Smooth muscle cell (in vitro differentiated cells): ENCODE measurements around the gene FBXL4. TPM values are rescaled to one million over a fixed set of nuclear protein-coding genes. Genes with fewer than 3 reads are reported as not detected.

Source experiments
- DNase-seq: peaks from one replicate; lab custom pipeline; 2025; ENCODE audit not compliant: unreplicated experiment; lab: John Stamatoyannopoulos, UW
- H2AFZ ChIP-seq: fragments of 200-600 bp; sonication (generic); 2 replicates; pipeline ENCODE4 v1.6.0; 2016; ENCODE audit warnings: antibody characterized with exemption, low read depth, mild to moderate bottlenecking
- H3F3A ChIP-seq: fragments of 200-600 bp; sonication (generic); 2 replicates; pipeline ENCODE4 v1.6.0; 2017; ENCODE audit warnings: antibody characterized with exemption, low read depth
- H3K27ac ChIP-seq: fragments of 200-600 bp; sonication (generic); 2 replicates; pipeline ENCODE4 v1.5.1; 2016; ENCODE audit warnings: low read depth, mild to moderate bottlenecking
- H3K27me3 ChIP-seq: fragments of 200-600 bp; sonication (generic); 2 replicates; pipeline ENCODE4 v1.6.1; 2016; ENCODE audit warnings: low read depth, mild to moderate bottlenecking
- H3K36me3 ChIP-seq: fragments of 200-600 bp; sonication (generic); 2 replicates; pipeline ENCODE4 v1.5.1; 2016; ENCODE audit warnings: low read depth
- H3K4me1 ChIP-seq: fragments of 200-600 bp; sonication (generic); 2 replicates; pipeline ENCODE4 v1.5.1; 2016; ENCODE audit warnings: low read depth
- H3K4me2 ChIP-seq: fragments of 200-600 bp; sonication (generic); 2 replicates; pipeline ENCODE4 v1.6.0; 2016; ENCODE audit warnings: mild to moderate bottlenecking
- H3K4me3 ChIP-seq: fragments of 200-600 bp; sonication (generic); 2 replicates; pipeline ENCODE4 v1.5.1; 2016; ENCODE audit warnings: mild to moderate bottlenecking
- H3K79me2 ChIP-seq: fragments of 200-600 bp; sonication (generic); 2 replicates; pipeline ENCODE4 v1.6.0; 2016; ENCODE audit warnings: low read depth, mild to moderate bottlenecking
- H3K9ac ChIP-seq: fragments of 200-600 bp; sonication (generic); 2 replicates; pipeline ENCODE4 v1.6.0; 2016; ENCODE audit warnings: low read depth
- H3K9me3 ChIP-seq: fragments of 200-600 bp; sonication (generic); replicated peaks from 2 replicates; pipeline ENCODE4 v1.5.1; 2016; ENCODE audit warnings: low read depth
- H4K20me1 ChIP-seq: fragments of 200-600 bp; sonication (generic); 2 replicates; pipeline ENCODE4 v1.6.0; 2016; ENCODE audit warnings: low read depth
- WGBS: methylation state at CpG from one replicate; pipeline ENCODE4 v1.1.7; 2016; ENCODE audit warnings: low lambda C conversion rate; 5-methylcytosine and 5-hydroxymethylcytosine counted together
- polyA plus RNA-seq: library from polyadenylated mRNA; unstranded; fragments of >200 nt; fragmentation: Nextera tagmentation; extraction: Ambion mirVana; gene quantifications from 2 replicates; pipeline ENCODE4 v1.2.1, GENCODE V29; 2016
- total RNA-seq: library from RNA; depleted of rRNA; stranded (reverse); fragments of >200 nt; gene quantifications from 2 replicates; pipeline ENCODE4 v1.2.3, GENCODE V29; 2014
- TF ChIP-seq, protein P1 (sequence below): fragments of 200-600 bp; sonication (generic); IDR thresholded peaks from 2 replicates; pipeline ENCODE4 v1.5.1; 2017; ENCODE audit warnings: borderline replicate concordance, mild to moderate bottlenecking, antibody characterized with exemption; ENCODE audit not compliant: insufficient read depth, poor library complexity, severe bottlenecking

FBXL4 gene
- total and polyA plus RNA-seq, 2 experiments from 2014 or later = 7.3 to 18.8 TPM

DNA sequence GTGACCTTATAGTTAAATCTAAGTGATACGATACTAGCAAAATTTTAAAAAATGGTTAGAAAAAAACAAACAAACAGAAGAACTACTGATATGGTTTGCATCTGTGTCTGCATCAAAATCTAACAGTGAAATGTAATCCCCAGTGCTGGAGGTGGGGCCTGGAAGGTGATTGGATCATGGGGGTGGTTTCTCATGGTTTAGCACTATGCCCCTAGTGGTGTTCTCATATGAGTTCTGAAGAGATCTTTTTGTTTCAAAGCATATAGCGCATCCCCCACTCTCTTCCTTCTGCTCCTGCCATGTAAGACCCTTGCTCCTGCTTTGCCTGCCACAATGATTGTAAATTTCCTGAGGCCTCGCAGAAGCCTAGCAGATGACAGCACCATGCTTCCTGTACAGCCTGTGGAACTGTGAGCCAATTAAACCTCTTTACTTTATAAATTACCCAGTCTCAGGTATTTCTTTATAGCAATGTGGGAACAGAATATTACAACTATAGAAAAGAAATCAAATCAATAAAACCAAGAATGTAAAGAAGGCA is 5.4 kb downstream of the FBXL4 start:
- peaks cover 7% of the 10 kb centered on the region for H3K36me3 ChIP-seq
- WGBS = 99% methylated on average over 3 of the region's 3 CpGs
- TF ChIP-seq, protein P1, sequence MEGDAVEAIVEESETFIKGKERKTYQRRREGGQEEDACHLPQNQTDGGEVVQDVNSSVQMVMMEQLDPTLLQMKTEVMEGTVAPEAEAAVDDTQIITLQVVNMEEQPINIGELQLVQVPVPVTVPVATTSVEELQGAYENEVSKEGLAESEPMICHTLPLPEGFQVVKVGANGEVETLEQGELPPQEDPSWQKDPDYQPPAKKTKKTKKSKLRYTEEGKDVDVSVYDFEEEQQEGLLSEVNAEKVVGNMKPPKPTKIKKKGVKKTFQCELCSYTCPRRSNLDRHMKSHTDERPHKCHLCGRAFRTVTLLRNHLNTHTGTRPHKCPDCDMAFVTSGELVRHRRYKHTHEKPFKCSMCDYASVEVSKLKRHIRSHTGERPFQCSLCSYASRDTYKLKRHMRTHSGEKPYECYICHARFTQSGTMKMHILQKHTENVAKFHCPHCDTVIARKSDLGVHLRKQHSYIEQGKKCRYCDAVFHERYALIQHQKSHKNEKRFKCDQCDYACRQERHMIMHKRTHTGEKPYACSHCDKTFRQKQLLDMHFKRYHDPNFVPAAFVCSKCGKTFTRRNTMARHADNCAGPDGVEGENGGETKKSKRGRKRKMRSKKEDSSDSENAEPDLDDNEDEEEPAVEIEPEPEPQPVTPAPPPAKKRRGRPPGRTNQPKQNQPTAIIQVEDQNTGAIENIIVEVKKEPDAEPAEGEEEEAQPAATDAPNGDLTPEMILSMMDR = no peak
- H3K27me3 ChIP-seq = no peaks in the 10 kb centered on the region
- peaks cover 4% of the 10 kb centered on the region for H3K9me3 ChIP-seq
- no peak overlapping the region for H3K4me3 ChIP-seq
- no peak overlapping the region for H2AFZ ChIP-seq
- H4K20me1 ChIP-seq = peaks cover 16% of the 10 kb centered on the region
- H3K9ac ChIP-seq = no peak overlapping the region
- peaks cover 17% of the 10 kb centered on the region for H3K4me1 ChIP-seq
- peaks cover 92% of the 10 kb centered on the region for H3K79me2 ChIP-seq
- no peaks in the 10 kb centered on the region for H3F3A ChIP-seq
- H3K4me2 ChIP-seq = no peak overlapping the region
- no peak for DNase-seq
- no peak overlapping the region for H3K27ac ChIP-seq

- Histone ChIP-seq H3F3A (no peaks in the 10 kb centered on the region), H2AFZ (no peak overlapping the region), H3K9ac (no peak overlapping the region), H3K27ac (no peak overlapping the region), H3K4me1 (peaks cover 11% of the 10 kb centered on the region), H3K36me3 (peaks cover 7% of the 10 kb centered on the region), H3K9me3 (peaks cover 4% of the 10 kb centered on the region), H3K4me2 (no peak overlapping the region), H3K27me3 (no peaks in the 10 kb centered on the region), H4K20me1 (peaks cover 25% of the 10 kb centered on the region), H3K4me3 (no peak overlapping the region), H3K79me2 (peaks cover 90% of the 10 kb centered on the region)
- no peak for DNase-seq
- TF ChIP-seq, protein P1 = no peak
- WGBS = 92% methylated on average over 2 of the region's 2 CpGs
Measured at GRCh38 chr6:98941319-98941718, 6.4 kb downstream of the FBXL4 start.

DNA sequence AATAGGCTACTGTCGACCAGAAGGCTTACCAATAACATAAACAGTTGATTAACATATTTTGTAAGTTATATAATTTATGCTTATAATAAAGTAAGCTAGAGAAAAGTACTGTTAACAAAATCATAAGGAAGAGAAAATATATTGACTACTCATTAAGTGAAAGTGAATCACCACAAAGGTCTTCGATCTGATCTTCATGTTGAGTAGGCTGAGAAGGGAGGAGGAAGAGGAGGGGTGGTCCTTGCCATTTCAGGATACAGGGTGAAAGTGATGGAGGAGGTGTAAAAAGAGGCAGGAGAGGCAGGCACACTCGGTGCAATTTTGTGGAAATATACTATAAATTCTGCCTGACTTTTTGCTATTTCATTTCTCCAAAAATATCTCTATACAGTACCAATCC is 10.4 kb downstream of the FBXL4 start:
- TF ChIP-seq, protein P1 = no peak
- peaks cover 70% of the 10 kb centered on the region for H3K79me2 ChIP-seq
- 96% methylated on average over 3 of the region's 3 CpGs for WGBS

DNA sequence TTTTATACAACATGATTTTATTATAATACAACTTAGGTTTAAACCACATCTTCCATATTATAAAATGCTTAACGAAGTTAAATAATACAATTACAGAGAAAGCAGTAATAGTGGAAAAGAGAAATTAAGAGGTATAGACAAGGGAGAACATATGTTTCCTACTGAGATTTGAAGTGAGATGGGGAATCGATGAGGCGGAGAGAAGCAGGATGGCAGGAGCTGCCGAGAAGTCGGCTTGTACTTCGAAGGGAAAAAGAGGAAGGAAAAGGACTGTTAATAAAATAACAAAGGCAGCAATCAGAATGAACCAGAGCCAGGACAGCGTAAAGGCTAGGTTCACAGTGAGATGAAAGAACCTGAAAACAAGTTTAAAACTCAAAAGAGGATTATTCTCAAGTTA is 15.4 kb downstream of the FBXL4 start:
- Histone ChIP-seq H3K4me3 (no peak overlapping the region), H3K36me3 (no peaks in the 10 kb centered on the region), H3K4me1 (peaks cover 8% of the 10 kb centered on the region), H3K9ac (no peak overlapping the region), H3K27me3 (no peaks in the 10 kb centered on the region), H3F3A (no peaks in the 10 kb centered on the region), H3K4me2 (no peak overlapping the region), H3K27ac (no peak overlapping the region), H4K20me1 (peaks cover 67% of the 10 kb centered on the region), H2AFZ (no peak overlapping the region), H3K79me2 (peaks cover 47% of the 10 kb centered on the region), H3K9me3 (no peaks in the 10 kb centered on the region)
- 81% methylated on average over 7 of the region's 7 CpGs for WGBS
- TF ChIP-seq, protein P1 = no peak
- DNase-seq = no peak

More for the DNA sequence above, 10.4 kb downstream of the FBXL4 start:
- no peak for DNase-seq
- peaks cover 4% of the 10 kb centered on the region for H3K9me3 ChIP-seq
- H3K36me3 ChIP-seq = peaks cover 7% of the 10 kb centered on the region
- no peak overlapping the region for H3K9ac ChIP-seq
- peaks cover 6% of the 10 kb centered on the region for H3K4me1 ChIP-seq
- H3K4me2 ChIP-seq = no peak overlapping the region
- H3F3A ChIP-seq = no peaks in the 10 kb centered on the region
- no peak overlapping the region for H3K4me3 ChIP-seq
- H3K27me3 ChIP-seq = no peaks in the 10 kb centered on the region
- no peak overlapping the region for H2AFZ ChIP-seq
- H3K27ac ChIP-seq = no peak overlapping the region
- peaks cover 35% of the 10 kb centered on the region for H4K20me1 ChIP-seq
